ENCODE results near the gene BCKDHA.

- TF ChIP-seq, protein P1, sequence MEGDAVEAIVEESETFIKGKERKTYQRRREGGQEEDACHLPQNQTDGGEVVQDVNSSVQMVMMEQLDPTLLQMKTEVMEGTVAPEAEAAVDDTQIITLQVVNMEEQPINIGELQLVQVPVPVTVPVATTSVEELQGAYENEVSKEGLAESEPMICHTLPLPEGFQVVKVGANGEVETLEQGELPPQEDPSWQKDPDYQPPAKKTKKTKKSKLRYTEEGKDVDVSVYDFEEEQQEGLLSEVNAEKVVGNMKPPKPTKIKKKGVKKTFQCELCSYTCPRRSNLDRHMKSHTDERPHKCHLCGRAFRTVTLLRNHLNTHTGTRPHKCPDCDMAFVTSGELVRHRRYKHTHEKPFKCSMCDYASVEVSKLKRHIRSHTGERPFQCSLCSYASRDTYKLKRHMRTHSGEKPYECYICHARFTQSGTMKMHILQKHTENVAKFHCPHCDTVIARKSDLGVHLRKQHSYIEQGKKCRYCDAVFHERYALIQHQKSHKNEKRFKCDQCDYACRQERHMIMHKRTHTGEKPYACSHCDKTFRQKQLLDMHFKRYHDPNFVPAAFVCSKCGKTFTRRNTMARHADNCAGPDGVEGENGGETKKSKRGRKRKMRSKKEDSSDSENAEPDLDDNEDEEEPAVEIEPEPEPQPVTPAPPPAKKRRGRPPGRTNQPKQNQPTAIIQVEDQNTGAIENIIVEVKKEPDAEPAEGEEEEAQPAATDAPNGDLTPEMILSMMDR (IDR thresholded peaks at IDR 0.05; ENCODE audit: poor library complexity, severe bottlenecking) = no peak
- no peak for TF ChIP-seq POLR2AphosphoS5 (IDR thresholded peaks at IDR 0.05)
- TF ChIP-seq TAF1 (IDR thresholded peaks at IDR 0.05; ENCODE audit: low read depth) = no peak
- no peak for TF ChIP-seq EP300 (conservative IDR thresholded peaks at IDR 0.05; ENCODE audit: poor library complexity, severe bottlenecking)
- TF ChIP-seq EZH2 (IDR thresholded peaks at IDR 0.05; ENCODE audit: borderline replicate concordance, insufficient read depth, low read length, poor library complexity, severe bottlenecking) = no peak
- TF ChIP-seq, protein P2, sequence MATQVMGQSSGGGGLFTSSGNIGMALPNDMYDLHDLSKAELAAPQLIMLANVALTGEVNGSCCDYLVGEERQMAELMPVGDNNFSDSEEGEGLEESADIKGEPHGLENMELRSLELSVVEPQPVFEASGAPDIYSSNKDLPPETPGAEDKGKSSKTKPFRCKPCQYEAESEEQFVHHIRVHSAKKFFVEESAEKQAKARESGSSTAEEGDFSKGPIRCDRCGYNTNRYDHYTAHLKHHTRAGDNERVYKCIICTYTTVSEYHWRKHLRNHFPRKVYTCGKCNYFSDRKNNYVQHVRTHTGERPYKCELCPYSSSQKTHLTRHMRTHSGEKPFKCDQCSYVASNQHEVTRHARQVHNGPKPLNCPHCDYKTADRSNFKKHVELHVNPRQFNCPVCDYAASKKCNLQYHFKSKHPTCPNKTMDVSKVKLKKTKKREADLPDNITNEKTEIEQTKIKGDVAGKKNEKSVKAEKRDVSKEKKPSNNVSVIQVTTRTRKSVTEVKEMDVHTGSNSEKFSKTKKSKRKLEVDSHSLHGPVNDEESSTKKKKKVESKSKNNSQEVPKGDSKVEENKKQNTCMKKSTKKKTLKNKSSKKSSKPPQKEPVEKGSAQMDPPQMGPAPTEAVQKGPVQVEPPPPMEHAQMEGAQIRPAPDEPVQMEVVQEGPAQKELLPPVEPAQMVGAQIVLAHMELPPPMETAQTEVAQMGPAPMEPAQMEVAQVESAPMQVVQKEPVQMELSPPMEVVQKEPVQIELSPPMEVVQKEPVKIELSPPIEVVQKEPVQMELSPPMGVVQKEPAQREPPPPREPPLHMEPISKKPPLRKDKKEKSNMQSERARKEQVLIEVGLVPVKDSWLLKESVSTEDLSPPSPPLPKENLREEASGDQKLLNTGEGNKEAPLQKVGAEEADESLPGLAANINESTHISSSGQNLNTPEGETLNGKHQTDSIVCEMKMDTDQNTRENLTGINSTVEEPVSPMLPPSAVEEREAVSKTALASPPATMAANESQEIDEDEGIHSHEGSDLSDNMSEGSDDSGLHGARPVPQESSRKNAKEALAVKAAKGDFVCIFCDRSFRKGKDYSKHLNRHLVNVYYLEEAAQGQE (IDR thresholded peaks at IDR 0.05; ENCODE audit: borderline replicate concordance) = no peak
Measured at GRCh38 chr19:41402010-41402409, 4.4 kb downstream of the BCKDHA start.

Measured in neural cell (in vitro differentiated cells).